Activated T-helper 17 cell treated with anti-CD3 and anti-CD28 coated beads, Interleukin-2, amount 50 U/mL, for 72 hours (primary cell): Measurements from ENCODE around the gene ZMYM4. TPM values are rescaled to one million over a fixed set of nuclear protein-coding genes. Genes with fewer than 3 reads are reported as not detected.

Experiments used
- ATAC-seq: fragments of 150-1000 bp; cut with Tn5 transposase; replicated peaks from 2 replicates; pipeline ENCODE4 v1.10.0; 2021; ENCODE audit warnings: mild to moderate bottlenecking, moderate library complexity
- H3K27ac Mint-ChIP-seq: one replicate; pipeline ENCODE4 v1.8.0; 2022; ENCODE audit warnings: mixed read lengths
- H3K27me3 Mint-ChIP-seq: one replicate; pipeline ENCODE4 v1.8.0; 2022; ENCODE audit warnings: mixed read lengths
- H3K36me3 Mint-ChIP-seq: one replicate; pipeline ENCODE4 v1.8.0; 2022; ENCODE audit warnings: low read depth, mild to moderate bottlenecking, mixed read lengths
- H3K4me1 Mint-ChIP-seq: one replicate; pipeline ENCODE4 v1.8.0; 2022; ENCODE audit warnings: mixed read lengths
- H3K4me3 Mint-ChIP-seq: one replicate; pipeline ENCODE4 v1.8.0; 2022; ENCODE audit warnings: mild to moderate bottlenecking, mixed read lengths
- H3K9me3 Mint-ChIP-seq: one replicate; pipeline ENCODE4 v1.8.0; 2022; ENCODE audit warnings: mixed read lengths
- total RNA-seq, 2 donors: library from RNA; stranded (reverse); gene quantifications; one replicate each; pipeline ENCODE4 v1.2.3, GENCODE V29; 2022

ZMYM4 gene
- total RNA-seq, 2 donors from 2014 or later = 21.4 to 29.3 TPM

DNA sequence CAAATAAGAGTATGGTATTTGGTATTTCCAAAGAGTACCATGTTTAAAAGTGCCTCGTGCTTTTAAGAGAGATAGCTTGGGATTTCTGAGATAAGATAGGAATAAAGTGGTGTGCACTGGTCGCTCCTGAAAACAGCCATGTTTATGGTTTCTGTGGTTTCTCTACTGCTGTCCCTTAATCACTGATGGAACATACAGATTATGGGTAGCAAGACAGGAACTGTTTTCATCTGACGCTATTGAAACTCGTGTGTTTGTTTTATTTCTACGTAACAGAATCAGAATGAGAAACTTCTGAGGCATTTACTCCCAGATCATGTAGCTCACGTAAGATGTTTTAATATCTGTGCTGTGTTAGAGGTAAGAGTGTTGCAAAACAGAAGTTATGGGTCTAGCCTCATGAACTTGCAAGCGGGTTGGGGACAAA is 162.7 kb downstream of the ZMYM4 start:
- Mint-ChIP-seq H3K9me3 (peaks cover 4% of the 10 kb centered on the region), H3K27ac (peak overlapping the region; percentile 95), H3K36me3 (peaks cover 51% of the 10 kb centered on the region), H3K27me3 (no peaks in the 10 kb centered on the region), H3K4me3 (peak overlapping the region; percentile 62), H3K4me1 (peaks cover 27% of the 10 kb centered on the region)
- peak; percentile 86 for ATAC-seq

GRCh38 chr1:35432231-35432630 is 163.7 kb downstream of the ZMYM4 start:
- peaks cover 27% of the 10 kb centered on the region for H3K4me1 Mint-ChIP-seq
- H3K27ac Mint-ChIP-seq = peak overlapping the region; percentile 95
- H3K4me3 Mint-ChIP-seq = peak overlapping the region; percentile 51
- H3K9me3 Mint-ChIP-seq = peaks cover 4% of the 10 kb centered on the region
- ATAC-seq = no peak
- no peaks in the 10 kb centered on the region for H3K27me3 Mint-ChIP-seq
- H3K36me3 Mint-ChIP-seq = peaks cover 61% of the 10 kb centered on the region

- ATAC-seq = no peak
- Mint-ChIP-seq H3K4me1 (peaks cover 27% of the 10 kb centered on the region), H3K9me3 (peaks cover 4% of the 10 kb centered on the region), H3K27ac (peak overlapping the region; percentile 95), H3K4me3 (no peak overlapping the region), H3K27me3 (no peaks in the 10 kb centered on the region), H3K36me3 (peaks cover 75% of the 10 kb centered on the region)
These were observed 165.2 kb downstream of the ZMYM4 start for GRCh38 chr1:35433714-35434113.

DNA sequence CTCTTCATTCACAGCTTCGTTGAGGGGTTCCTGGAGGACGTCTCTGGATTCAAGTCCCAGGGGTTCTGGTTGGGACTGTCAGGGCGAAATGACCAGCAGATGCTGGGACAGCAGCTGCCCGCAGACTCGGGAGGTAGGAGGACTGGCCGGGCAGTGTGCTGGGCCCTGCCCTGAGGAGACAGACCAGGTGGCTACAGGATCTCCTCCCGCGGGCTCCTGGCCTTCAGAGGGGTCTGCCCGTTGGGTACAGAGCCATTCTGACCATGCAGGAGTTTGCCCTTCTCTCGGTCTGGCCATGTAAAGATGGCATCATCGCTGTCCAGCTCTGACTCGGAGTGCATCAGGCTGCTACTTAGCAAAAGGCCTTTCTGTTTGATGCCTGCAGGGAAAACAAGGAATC is 166.2 kb downstream of the ZMYM4 start:
- Mint-ChIP-seq H3K27ac (peak overlapping the region; percentile 48), H3K4me3 (no peak overlapping the region), H3K27me3 (no peaks in the 10 kb centered on the region), H3K9me3 (peaks cover 4% of the 10 kb centered on the region), H3K36me3 (peaks cover 85% of the 10 kb centered on the region), H3K4me1 (peaks cover 27% of the 10 kb centered on the region)
- ATAC-seq = no peak

- Mint-ChIP-seq H3K27ac (peak overlapping the region; percentile 48), H3K36me3 (peaks cover 93% of the 10 kb centered on the region)
These were observed 167.6 kb downstream of the ZMYM4 start for GRCh38 chr1:35436078-35436477.

DNA sequence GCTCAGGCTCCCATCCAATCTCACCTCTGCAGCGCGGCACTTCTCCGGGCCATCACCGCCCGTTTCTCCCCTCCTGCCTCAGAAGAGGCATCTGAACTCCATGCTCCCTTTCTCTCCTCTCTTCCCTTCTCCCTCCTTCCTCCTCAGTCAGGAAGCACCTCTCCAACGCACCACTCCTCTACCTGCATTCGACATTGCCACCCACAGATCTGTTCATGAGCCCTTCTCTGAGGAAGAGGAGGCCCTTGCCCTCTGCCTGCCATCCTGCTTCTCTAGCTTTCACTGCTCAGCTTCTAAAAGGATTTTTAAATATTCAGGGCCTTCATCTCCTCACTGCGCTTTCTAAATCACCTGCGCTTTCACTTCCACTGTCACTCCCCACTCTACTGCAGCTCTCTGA is 168.7 kb downstream of the ZMYM4 start:
- Mint-ChIP-seq H3K9me3 (peaks cover 4% of the 10 kb centered on the region), H3K4me3 (no peak overlapping the region), H3K36me3 (peaks cover 88% of the 10 kb centered on the region), H3K27ac (peak overlapping the region; percentile 48), H3K27me3 (no peaks in the 10 kb centered on the region), H3K4me1 (peaks cover 9% of the 10 kb centered on the region)
- no peak for ATAC-seq

More at GRCh38 chr1:35436078-35436477, 167.6 kb downstream of the ZMYM4 start:
- Mint-ChIP-seq H3K4me1 (peaks cover 15% of the 10 kb centered on the region), H3K4me3 (no peak overlapping the region), H3K9me3 (peaks cover 4% of the 10 kb centered on the region), H3K27me3 (no peaks in the 10 kb centered on the region)
- ATAC-seq = no peak

- H3K4me1 Mint-ChIP-seq = peaks cover 4% of the 10 kb centered on the region
- ATAC-seq = no peak
- H3K36me3 Mint-ChIP-seq = peaks cover 65% of the 10 kb centered on the region
- H3K27ac Mint-ChIP-seq = peak overlapping the region; percentile 48
- no peaks in the 10 kb centered on the region for H3K9me3 Mint-ChIP-seq
- H3K4me3 Mint-ChIP-seq = no peak overlapping the region
- H3K27me3 Mint-ChIP-seq = no peaks in the 10 kb centered on the region
These were observed 171.1 kb downstream of the ZMYM4 start for GRCh38 chr1:35439626-35440025.

GRCh38 chr1:35441926-35442579 is 173.5 kb downstream of the ZMYM4 start:
- peaks cover 41% of the 10 kb centered on the region for H3K36me3 Mint-ChIP-seq
- peaks cover 4% of the 10 kb centered on the region for H3K4me1 Mint-ChIP-seq
- H3K4me3 Mint-ChIP-seq = no peak overlapping the region
- no peaks in the 10 kb centered on the region for H3K9me3 Mint-ChIP-seq
- ATAC-seq = no peak
- H3K27ac Mint-ChIP-seq = peak overlapping the region; percentile 66
- H3K27me3 Mint-ChIP-seq = no peaks in the 10 kb centered on the region

DNA sequence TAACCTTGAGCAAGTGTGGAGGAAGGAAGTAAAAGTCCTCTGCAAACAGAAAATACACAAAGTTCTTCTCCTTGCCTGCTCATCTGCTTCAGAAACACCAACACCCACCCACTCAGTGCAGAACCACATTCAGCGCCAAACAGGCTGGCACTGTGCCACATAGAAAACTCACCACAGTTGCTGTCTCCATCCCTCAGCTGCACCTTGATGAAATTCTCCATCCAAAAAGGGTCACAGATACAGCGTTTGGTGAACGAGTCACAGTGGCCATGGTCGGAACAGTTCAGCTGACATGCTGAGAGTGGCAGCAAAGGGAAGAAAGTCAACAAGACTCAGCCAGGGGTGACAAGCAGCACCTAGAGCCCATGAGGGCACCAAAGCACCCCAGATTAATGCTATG is 174.2 kb downstream of the ZMYM4 start:
- H3K4me3 Mint-ChIP-seq = peak overlapping the region; percentile 7
- peaks cover 4% of the 10 kb centered on the region for H3K4me1 Mint-ChIP-seq
- peaks cover 34% of the 10 kb centered on the region for H3K36me3 Mint-ChIP-seq
- no peaks in the 10 kb centered on the region for H3K9me3 Mint-ChIP-seq
- no peaks in the 10 kb centered on the region for H3K27me3 Mint-ChIP-seq
- peak overlapping the region; percentile 66 for H3K27ac Mint-ChIP-seq
- ATAC-seq = peak; percentile 72

DNA sequence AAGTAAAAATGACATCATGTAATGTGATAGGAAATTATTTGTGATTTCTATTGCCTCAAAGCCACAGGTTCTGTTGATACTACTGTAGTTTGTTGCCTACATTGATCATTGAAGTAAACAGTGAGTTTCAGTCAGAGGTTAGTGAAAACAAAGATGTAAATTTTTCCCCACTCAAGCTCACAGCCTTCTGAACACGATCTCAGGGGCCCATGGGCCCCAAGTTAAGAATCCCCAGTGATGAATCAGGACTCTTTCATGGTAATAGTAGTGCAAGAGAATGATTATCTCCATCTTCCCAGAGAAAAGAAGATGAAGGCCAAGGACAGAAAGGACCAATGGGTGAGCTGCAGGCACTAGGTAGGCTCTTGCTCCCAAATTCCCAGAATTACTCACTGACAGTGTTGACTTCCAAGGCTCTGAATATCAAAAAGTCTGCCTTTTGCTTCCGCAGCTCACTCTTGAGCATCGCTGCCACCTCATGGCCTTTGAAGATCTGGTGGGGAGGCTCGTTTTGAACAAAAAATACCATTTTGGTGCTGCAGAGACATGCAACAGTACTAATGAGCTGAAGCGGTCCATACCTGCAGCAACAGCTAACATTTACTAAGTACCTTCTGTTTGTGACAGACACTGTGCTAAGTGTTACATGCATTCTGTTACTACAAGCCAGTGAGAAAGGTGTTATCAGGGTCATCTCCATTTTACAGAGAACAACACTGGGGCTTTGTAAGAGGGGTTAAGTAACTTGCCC is 175.4 kb downstream of the ZMYM4 start:
- no peak overlapping the region for H3K4me3 Mint-ChIP-seq
- ATAC-seq = peak; percentile 55
- no peaks in the 10 kb centered on the region for H3K27me3 Mint-ChIP-seq
- peaks cover 4% of the 10 kb centered on the region for H3K4me1 Mint-ChIP-seq
- H3K9me3 Mint-ChIP-seq = no peaks in the 10 kb centered on the region
- H3K27ac Mint-ChIP-seq = no peak overlapping the region
- peaks cover 23% of the 10 kb centered on the region for H3K36me3 Mint-ChIP-seq

DNA sequence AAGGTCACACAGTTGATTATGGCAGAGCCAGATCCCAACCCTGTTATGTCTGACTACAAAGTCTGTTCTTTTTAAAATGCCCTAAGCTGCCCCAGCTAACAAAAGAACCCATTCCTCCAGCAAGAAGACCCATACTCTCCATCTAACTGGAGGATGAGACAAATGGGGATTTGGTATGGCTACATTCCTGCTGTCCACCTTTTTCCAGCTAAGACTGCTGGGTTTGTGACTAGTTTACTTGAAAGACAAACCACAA is 175.9 kb downstream of the ZMYM4 start:
- no peaks in the 10 kb centered on the region for H3K27me3 Mint-ChIP-seq
- peaks cover 18% of the 10 kb centered on the region for H3K36me3 Mint-ChIP-seq
- no peak overlapping the region for H3K4me3 Mint-ChIP-seq
- peaks cover 4% of the 10 kb centered on the region for H3K4me1 Mint-ChIP-seq
- ATAC-seq = no peak
- no peaks in the 10 kb centered on the region for H3K9me3 Mint-ChIP-seq
- no peak overlapping the region for H3K27ac Mint-ChIP-seq

- H3K4me3 Mint-ChIP-seq = no peak overlapping the region
- no peak overlapping the region for H3K27ac Mint-ChIP-seq
- H3K4me1 Mint-ChIP-seq = peaks cover 11% of the 10 kb centered on the region
- no peaks in the 10 kb centered on the region for H3K27me3 Mint-ChIP-seq
- H3K36me3 Mint-ChIP-seq = peaks cover 19% of the 10 kb centered on the region
- ATAC-seq = no peak
- H3K9me3 Mint-ChIP-seq = no peaks in the 10 kb centered on the region
These were observed 178.8 kb downstream of the ZMYM4 start for GRCh38 chr1:35447278-35447677.

DNA sequence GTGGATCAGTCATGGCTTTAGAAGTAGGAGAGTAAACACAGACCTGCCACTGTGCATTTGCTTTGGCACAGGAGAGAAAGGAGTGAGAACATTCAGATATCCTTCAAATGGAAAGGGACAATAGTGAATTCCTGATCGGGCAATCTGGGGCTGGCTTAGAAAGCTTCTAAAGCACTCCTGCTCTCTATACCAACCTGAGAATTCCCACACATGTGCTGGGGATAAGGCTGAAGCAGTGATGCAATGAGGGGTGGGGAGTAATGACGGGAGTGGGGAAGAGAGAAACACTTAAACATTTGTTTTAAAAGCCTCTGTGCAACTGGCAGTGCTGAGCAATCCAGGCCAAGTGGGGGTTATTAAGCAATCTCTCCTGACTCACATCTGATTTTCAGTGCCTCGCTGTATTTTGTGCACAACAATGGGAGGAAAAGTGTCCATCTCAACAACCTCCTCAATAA is 179.9 kb downstream of the ZMYM4 start:
- Mint-ChIP-seq H3K27ac (no peak overlapping the region), H3K27me3 (no peaks in the 10 kb centered on the region), H3K9me3 (no peaks in the 10 kb centered on the region), H3K4me3 (no peak overlapping the region), H3K4me1 (peaks cover 16% of the 10 kb centered on the region), H3K36me3 (peaks cover 30% of the 10 kb centered on the region)
- ATAC-seq = no peak

GRCh38 chr1:35449334-35450008 is 181.0 kb downstream of the ZMYM4 start:
- Mint-ChIP-seq H3K4me3 (no peak overlapping the region), H3K27me3 (no peaks in the 10 kb centered on the region), H3K36me3 (peaks cover 41% of the 10 kb centered on the region), H3K27ac (no peak overlapping the region), H3K9me3 (no peaks in the 10 kb centered on the region), H3K4me1 (peaks cover 27% of the 10 kb centered on the region)
- no peak for ATAC-seq

- Mint-ChIP-seq H3K27ac (peak overlapping the region; percentile 34), H3K4me3 (peak overlapping the region; percentile 62), H3K36me3 (peaks cover 54% of the 10 kb centered on the region), H3K9me3 (no peaks in the 10 kb centered on the region), H3K27me3 (no peaks in the 10 kb centered on the region), H3K4me1 (peaks cover 39% of the 10 kb centered on the region)
- ATAC-seq = peak; percentile 47
These were observed 182.6 kb downstream of the ZMYM4 start for GRCh38 chr1:35451125-35451528.
